Activated CD8-positive, alpha-beta T cell treated with anti-CD3 and anti-CD28 coated beads for 36 hours (primary cell): Measurements from ENCODE around the gene SELENOP. TPM values are rescaled to one million over a fixed set of nuclear protein-coding genes. Genes with fewer than 3 reads are reported as not detected.

Experiments
- ATAC-seq: fragments of 200-7000 bp; cut with Tn5 transposase; one replicate; pipeline ENCODE4 v1.10.0; 2021; ENCODE audit warnings: mild to moderate bottlenecking, moderate library complexity
- CTCF ChIA-PET: fragments of 350-600 bp; sonication (Branson Sonifier 250); formaldehyde crosslinking; loops from one replicate; lab custom pipeline; 2021; ENCODE audit warnings: antibody characterized with exemption; lab: Charles Lee
- POLR2A ChIA-PET: fragments of 350-600 bp; sonication (Branson Sonifier 250); formaldehyde crosslinking; loops from one replicate; lab custom pipeline; 2021; ENCODE audit warnings: antibody characterized with exemption; lab: Charles Lee
- DNase-seq: peaks from one replicate; pipeline ENCODE4 v3.0.0-alpha.2; 2020
- H3K27ac Mint-ChIP-seq: one replicate; pipeline ENCODE4 v1.8.0; 2021; ENCODE audit warnings: mild to moderate bottlenecking, mixed read lengths
- H3K27me3 Mint-ChIP-seq: one replicate; pipeline ENCODE4 v1.8.0; 2021; ENCODE audit warnings: mixed read lengths
- H3K36me3 Mint-ChIP-seq: one replicate; pipeline ENCODE4 v1.8.0; 2021; ENCODE audit warnings: low read depth, mixed read lengths
- H3K4me1 Mint-ChIP-seq: one replicate; pipeline ENCODE4 v1.8.0; 2021; ENCODE audit warnings: low read depth, mixed read lengths
- H3K4me3 Mint-ChIP-seq: one replicate; pipeline ENCODE4 v1.8.0; 2021; ENCODE audit warnings: mild to moderate bottlenecking, moderate library complexity, mixed read lengths
- H3K9me3 Mint-ChIP-seq: one replicate; pipeline ENCODE4 v1.8.0; 2021; ENCODE audit warnings: mixed read lengths
- intact Hi-C: fragments of 100-400 bp; cut with micrococcal nuclease; formaldehyde crosslinking; loops from one replicate; pipeline ENCODE4 v1.10.0; 2022
- total RNA-seq, 2 experiments: library from RNA; stranded (reverse); gene quantifications; one replicate each; pipeline ENCODE4 v1.2.3, GENCODE V29; 2021
- TF ChIP-seq, protein P1 (sequence below): fragments of 200-600 bp; IDR thresholded peaks from one replicate; pipeline ENCODE4 v1.8.0; 2022; ENCODE audit warnings: antibody characterized with exemption, mild to moderate bottlenecking

SELENOP gene
- total RNA-seq, 2 experiments from 2014 or later, result not detected

DNA sequence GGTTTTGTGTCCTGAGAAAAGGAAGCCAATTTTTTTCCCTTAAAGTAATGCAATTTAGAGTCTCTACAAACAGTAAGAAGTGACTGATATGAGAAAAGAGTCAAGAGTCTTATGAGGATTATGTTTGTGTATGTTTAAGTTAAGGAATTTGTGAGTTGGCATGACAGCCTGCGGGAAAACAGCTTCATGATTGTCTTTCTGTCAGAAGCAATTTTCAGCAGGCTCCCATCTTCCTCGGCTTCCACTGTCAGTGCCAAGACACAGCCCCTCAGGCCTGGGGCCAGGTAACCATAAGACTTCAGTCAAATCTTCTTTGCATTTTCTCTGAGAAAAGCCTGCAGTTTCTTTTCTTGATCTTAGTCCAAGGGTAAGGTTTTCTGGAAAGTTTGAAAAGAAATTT is 17.0 kb upstream of the SELENOP start:
- H3K4me1 Mint-ChIP-seq, result no peaks in the 10 kb centered on the region
- POLR2A ChIA-PET, result no interaction called here
- H3K27ac Mint-ChIP-seq, result no peak overlapping the region
- ATAC-seq (no peak), DNase-seq (no peak)
- TF ChIP-seq, protein P1, sequence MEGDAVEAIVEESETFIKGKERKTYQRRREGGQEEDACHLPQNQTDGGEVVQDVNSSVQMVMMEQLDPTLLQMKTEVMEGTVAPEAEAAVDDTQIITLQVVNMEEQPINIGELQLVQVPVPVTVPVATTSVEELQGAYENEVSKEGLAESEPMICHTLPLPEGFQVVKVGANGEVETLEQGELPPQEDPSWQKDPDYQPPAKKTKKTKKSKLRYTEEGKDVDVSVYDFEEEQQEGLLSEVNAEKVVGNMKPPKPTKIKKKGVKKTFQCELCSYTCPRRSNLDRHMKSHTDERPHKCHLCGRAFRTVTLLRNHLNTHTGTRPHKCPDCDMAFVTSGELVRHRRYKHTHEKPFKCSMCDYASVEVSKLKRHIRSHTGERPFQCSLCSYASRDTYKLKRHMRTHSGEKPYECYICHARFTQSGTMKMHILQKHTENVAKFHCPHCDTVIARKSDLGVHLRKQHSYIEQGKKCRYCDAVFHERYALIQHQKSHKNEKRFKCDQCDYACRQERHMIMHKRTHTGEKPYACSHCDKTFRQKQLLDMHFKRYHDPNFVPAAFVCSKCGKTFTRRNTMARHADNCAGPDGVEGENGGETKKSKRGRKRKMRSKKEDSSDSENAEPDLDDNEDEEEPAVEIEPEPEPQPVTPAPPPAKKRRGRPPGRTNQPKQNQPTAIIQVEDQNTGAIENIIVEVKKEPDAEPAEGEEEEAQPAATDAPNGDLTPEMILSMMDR, result no peak
- no peak overlapping the region for H3K4me3 Mint-ChIP-seq
- CTCF ChIA-PET, result interaction anchor here (1.8 kb wide), 1 partner anchor 61 kb away, joined by 4 read pairs; no protein-coding TSS in a partner anchor
- H3K27me3 Mint-ChIP-seq, result no peaks in the 10 kb centered on the region
- intact Hi-C loops, result no loop called here
- H3K36me3 Mint-ChIP-seq, result no peaks in the 10 kb centered on the region
- H3K9me3 Mint-ChIP-seq, result no peaks in the 10 kb centered on the region

DNA sequence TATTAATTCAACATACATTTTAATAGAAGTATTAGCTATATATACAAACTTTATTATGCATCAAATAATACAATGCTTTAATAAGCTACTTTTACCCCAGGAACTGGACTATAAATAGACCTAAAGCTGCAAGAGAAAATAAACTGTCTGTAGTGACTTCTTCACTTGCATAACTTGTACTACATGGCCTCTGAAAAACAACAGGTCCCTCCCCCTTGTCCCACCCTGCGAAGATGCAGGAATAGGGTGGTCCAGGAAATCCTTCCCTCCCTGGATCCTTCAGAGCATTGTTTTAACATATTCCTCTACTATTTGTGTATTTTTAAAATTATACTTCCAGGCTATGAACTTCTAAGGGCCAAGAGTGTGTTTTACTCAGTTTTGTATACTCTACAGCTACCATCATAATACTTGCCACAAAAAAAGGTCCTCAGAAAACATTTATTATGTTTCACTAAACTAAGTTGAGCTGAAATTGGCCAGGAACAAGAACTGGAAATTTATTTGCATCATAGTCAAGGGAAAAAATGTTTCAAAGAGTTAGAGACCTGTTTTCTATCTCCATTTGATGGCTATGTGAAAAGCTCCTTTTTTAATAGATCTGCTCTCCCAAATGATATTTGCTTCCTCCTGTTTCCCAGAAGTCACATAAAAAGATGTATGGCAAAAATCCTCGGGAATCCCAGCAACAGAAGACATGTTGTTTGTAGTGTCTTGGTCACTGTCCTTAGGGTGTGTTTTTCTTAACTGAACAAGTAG is 15.2 kb upstream of the SELENOP start:
- no peak overlapping the region for H3K27ac Mint-ChIP-seq
- no peaks in the 10 kb centered on the region for H3K4me1 Mint-ChIP-seq
- H3K4me3 Mint-ChIP-seq, result no peak overlapping the region
- no peaks in the 10 kb centered on the region for H3K36me3 Mint-ChIP-seq
- DNase-seq (no peak), ATAC-seq (no peak)
- ChIA-PET CTCF (interaction anchor here (1.1 to 1.8 kb wide), 2 partner anchors 52 to 63 kb away, joined by 3 to 5 read pairs; no protein-coding TSS in a partner anchor), POLR2A (interaction anchor here (0.6 kb wide), 1 partner anchor 685 kb away, joined by 3 read pairs; no protein-coding TSS in a partner anchor)
- TF ChIP-seq, protein P1, result no peak
- H3K9me3 Mint-ChIP-seq, result no peaks in the 10 kb centered on the region
- intact Hi-C loops, result no loop called here
- H3K27me3 Mint-ChIP-seq, result no peaks in the 10 kb centered on the region

DNA sequence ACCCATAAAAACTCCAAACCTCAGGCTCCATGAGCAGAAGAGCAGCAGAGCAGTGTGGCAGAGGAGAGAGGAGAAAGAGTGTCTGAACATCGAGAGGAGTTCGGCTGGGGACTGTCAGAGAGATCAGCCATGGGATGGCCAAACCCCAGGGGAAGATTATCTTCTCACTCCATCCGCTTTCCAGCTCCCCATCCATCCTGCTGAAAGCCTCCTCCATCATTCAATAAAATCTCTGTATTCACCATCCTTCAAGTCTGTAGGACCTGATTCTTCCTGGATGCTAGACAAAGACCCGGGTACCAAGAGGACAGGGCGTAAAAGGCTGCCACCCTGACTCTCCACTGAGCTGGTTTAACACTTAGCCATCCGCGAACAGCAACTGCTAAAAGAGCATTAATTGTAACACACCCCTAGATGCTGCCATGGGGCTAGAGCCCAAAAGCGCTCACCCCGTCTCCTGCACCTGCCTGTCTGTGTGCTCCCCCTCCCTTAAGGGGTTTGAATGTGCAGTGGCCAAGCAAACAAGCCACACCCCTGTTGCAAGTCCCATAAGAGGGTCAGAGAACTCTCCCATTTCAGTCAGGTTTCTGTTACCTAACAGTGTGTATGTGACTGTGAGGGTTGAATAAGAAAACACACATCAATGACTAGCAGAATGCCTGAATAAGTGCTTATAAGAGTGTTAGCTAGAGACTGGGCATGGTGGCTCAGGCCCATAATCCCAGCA is 13.9 kb upstream of the SELENOP start:
- no peak overlapping the region for H3K27ac Mint-ChIP-seq
- intact Hi-C loops, result no loop called here
- no peaks in the 10 kb centered on the region for H3K36me3 Mint-ChIP-seq
- no peak overlapping the region for H3K4me3 Mint-ChIP-seq
- ATAC-seq, result no peak
- ChIA-PET POLR2A (no interaction called here), CTCF (no interaction called here)
- H3K27me3 Mint-ChIP-seq, result no peaks in the 10 kb centered on the region
- DNase-seq, result no peak
- H3K4me1 Mint-ChIP-seq, result no peaks in the 10 kb centered on the region
- TF ChIP-seq, protein P1, result no peak
- no peaks in the 10 kb centered on the region for H3K9me3 Mint-ChIP-seq

DNA sequence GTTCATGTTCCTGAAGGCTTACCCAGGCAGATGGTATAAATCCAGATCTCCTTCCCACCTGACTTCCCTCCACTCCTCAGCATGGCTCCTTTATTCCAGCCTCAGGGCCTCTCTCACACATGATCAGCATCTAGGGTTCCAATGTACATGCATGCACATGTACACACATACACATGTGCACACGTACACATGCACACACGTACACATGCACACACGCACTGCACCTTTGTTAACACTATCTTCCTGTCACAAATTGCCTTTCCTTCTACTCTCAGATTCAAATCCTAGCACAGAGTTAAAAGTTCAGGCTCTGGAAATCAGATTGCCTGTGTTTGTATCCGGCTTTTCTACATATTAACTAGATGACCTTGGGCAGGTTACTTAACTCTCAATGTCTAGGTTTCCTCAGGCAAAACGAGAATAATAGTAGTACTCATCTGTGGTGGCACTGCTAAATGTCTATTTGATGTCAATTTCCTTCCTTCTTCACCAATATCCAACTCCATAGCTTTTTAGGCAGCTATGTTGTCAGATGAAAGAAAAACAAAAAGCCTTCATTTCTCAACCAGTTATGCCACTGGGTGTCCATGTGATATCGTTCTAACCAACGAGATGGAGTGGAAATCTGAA is 12.8 kb upstream of the SELENOP start:
- TF ChIP-seq, protein P1, result no peak
- Mint-ChIP-seq H3K4me3 (no peak overlapping the region), H3K36me3 (no peaks in the 10 kb centered on the region), H3K27me3 (no peaks in the 10 kb centered on the region), H3K27ac (no peak overlapping the region), H3K9me3 (no peaks in the 10 kb centered on the region), H3K4me1 (no peaks in the 10 kb centered on the region)
- ATAC-seq (no peak), DNase-seq (no peak)
- ChIA-PET POLR2A (interaction anchor here (1.3 kb wide), 1 partner anchor 84 kb away, joined by 3 read pairs; no protein-coding TSS in a partner anchor), CTCF (no interaction called here)
- intact Hi-C loops, result no loop called here
